Neural progenitor cell (in vitro differentiated cells): ENCODE measurements around the gene SEC22A. TPM values are rescaled to one million over a fixed set of nuclear protein-coding genes. Genes with fewer than 3 reads are reported as not detected.

ENCODE experiments used
- DNase-seq: peaks from one replicate; pipeline ENCODE4 v3.0.0-alpha.2; 2016; ENCODE audit warnings: low spot score
- H2AFZ ChIP-seq: fragments of 200-600 bp; sonication (generic); replicated peaks from 2 replicates; pipeline ENCODE4 v1.6.1; 2016; ENCODE audit warnings: antibody characterized with exemption
- H3F3A ChIP-seq: fragments of 200-600 bp; sonication (generic); 2 replicates; pipeline ENCODE4 v1.6.1; 2016; ENCODE audit warnings: antibody characterized with exemption, low read depth
- H3K27ac ChIP-seq: fragments of 200-600 bp; sonication (generic); 2 replicates; pipeline ENCODE4 v1.5.1; 2016; ENCODE audit warnings: mild to moderate bottlenecking
- H3K27me3 ChIP-seq: fragments of 200-600 bp; sonication (generic); 2 replicates; pipeline ENCODE4 v1.6.1; 2016; ENCODE audit warnings: mild to moderate bottlenecking, moderate library complexity
- H3K36me3 ChIP-seq: fragments of 200-600 bp; sonication (generic); 2 replicates; pipeline ENCODE4 v1.5.1; 2016
- H3K4me1 ChIP-seq: fragments of 200-600 bp; sonication (generic); 2 replicates; pipeline ENCODE4 v1.6.1; 2016; ENCODE audit warnings: mixed run types
- H3K4me2 ChIP-seq: fragments of 200-600 bp; sonication (generic); 2 replicates; pipeline ENCODE4 v1.6.1; 2016
- H3K4me3 ChIP-seq: fragments of 200-600 bp; sonication (generic); 2 replicates; pipeline ENCODE4 v1.5.1; 2016
- H3K79me2 ChIP-seq: fragments of 200-600 bp; sonication (generic); 2 replicates; pipeline ENCODE4 v1.6.1; 2016; ENCODE audit warnings: low read depth
- H3K9ac ChIP-seq: fragments of 200-600 bp; sonication (generic); 2 replicates; pipeline ENCODE4 v1.6.1; 2016
- H3K9me3 ChIP-seq: fragments of 200-600 bp; sonication (generic); 2 replicates; pipeline ENCODE4 v1.5.1; 2016; ENCODE audit warnings: low read depth
- H4K20me1 ChIP-seq: fragments of 200-600 bp; sonication (generic); 2 replicates; pipeline ENCODE4 v1.6.1; 2016; ENCODE audit warnings: low read depth
- H3K27ac Mint-ChIP-seq: 3 replicates; pipeline ENCODE4 v1.8.0; 2021; ENCODE audit warnings: mixed read lengths
- H3K27me3 Mint-ChIP-seq: 2 replicates; pipeline ENCODE4 v1.8.0; 2022; ENCODE audit warnings: low read depth, mild to moderate bottlenecking, inconsistent platforms, moderate library complexity, mixed read lengths; ENCODE audit not compliant: insufficient read depth
- H3K36me3 Mint-ChIP-seq: 3 replicates; pipeline ENCODE4 v1.8.0; 2021; ENCODE audit warnings: mixed read lengths
- H3K4me1 Mint-ChIP-seq: 3 replicates; pipeline ENCODE4 v1.8.0; 2021; ENCODE audit warnings: mixed read lengths
- H3K4me3 Mint-ChIP-seq: 3 replicates; pipeline ENCODE4 v1.8.0; 2021; ENCODE audit warnings: mild to moderate bottlenecking, moderate library complexity, mixed read lengths
- H3K9me3 Mint-ChIP-seq: 3 replicates; pipeline ENCODE4 v1.8.0; 2020; ENCODE audit warnings: mixed read lengths
- CTCF ChIP-seq: fragments of 200-600 bp; sonication (generic); IDR thresholded peaks from 2 replicates; pipeline ENCODE4 v1.5.1; 2017; ENCODE audit warnings: antibody characterized with exemption, mild to moderate bottlenecking
- EZH2 ChIP-seq: fragments of 200-600 bp; sonication (generic); IDR thresholded peaks from 2 replicates; pipeline ENCODE4 v1.6.1; 2017; ENCODE audit warnings: antibody characterized with exemption, mild to moderate bottlenecking, moderate library complexity
- EZH2phosphoT487 ChIP-seq: fragments of 200-600 bp; sonication (generic); IDR thresholded peaks from 2 replicates; pipeline ENCODE4 v1.6.1; 2017; ENCODE audit warnings: antibody characterized with exemption
- total RNA-seq: library from RNA; depleted of rRNA; stranded (reverse); fragments of >200 nt; gene quantifications from 2 replicates; pipeline ENCODE4 v1.2.3, GENCODE V29; 2015; ENCODE audit warnings: low replicate concordance

SEC22A gene
- total RNA-seq, 1 donor from 2014 or later, result 26.4 TPM

- Histone ChIP-seq H3K9me3 (no peaks in the 10 kb centered on the region), H3F3A (peaks cover 16% of the 10 kb centered on the region), H3K4me2 (no peak overlapping the region), H3K4me1 (peaks cover 45% of the 10 kb centered on the region), H3K36me3 (no peaks in the 10 kb centered on the region), H2AFZ (no peak overlapping the region), H3K27ac (no peak overlapping the region), H3K79me2 (no peaks in the 10 kb centered on the region), H3K9ac (no peak overlapping the region), H3K27me3 (no peaks in the 10 kb centered on the region), H3K4me3 (no peak overlapping the region), H4K20me1 (peaks cover 16% of the 10 kb centered on the region)
- TF ChIP-seq CTCF (no peak), EZH2 (no peak), EZH2phosphoT487 (no peak)
- peak overlapping the region; percentile 6 for H3K4me3 Mint-ChIP-seq
- H3K27me3 Mint-ChIP-seq, result peaks cover 6% of the 10 kb centered on the region
- peaks cover 41% of the 10 kb centered on the region for H3K4me1 Mint-ChIP-seq
- no peak for DNase-seq
- no peaks in the 10 kb centered on the region for H3K9me3 Mint-ChIP-seq
- peaks cover 18% of the 10 kb centered on the region for H3K36me3 Mint-ChIP-seq
- no peak overlapping the region for H3K27ac Mint-ChIP-seq
Measured at GRCh38 chr3:123157209-123157597, 44.5 kb upstream of the SEC22A start.

GRCh38 chr3:123157598-123158287 is 44.0 kb upstream of the SEC22A start:
- no peaks in the 10 kb centered on the region for H3K9me3 ChIP-seq
- H3K9ac ChIP-seq, result no peak overlapping the region
- peak overlapping the region; percentile 88 for H3K27ac Mint-ChIP-seq
- peaks cover 43% of the 10 kb centered on the region for H3K4me1 ChIP-seq
- peaks cover 16% of the 10 kb centered on the region for H3F3A ChIP-seq
- no peak overlapping the region for H2AFZ ChIP-seq
- no peaks in the 10 kb centered on the region for H3K79me2 ChIP-seq
- H3K36me3 ChIP-seq, result no peaks in the 10 kb centered on the region
- no peak overlapping the region for H3K4me3 ChIP-seq
- H3K4me3 Mint-ChIP-seq, result no peak overlapping the region
- peaks cover 18% of the 10 kb centered on the region for H3K36me3 Mint-ChIP-seq
- TF ChIP-seq CTCF, result no peak
- TF ChIP-seq EZH2, result no peak
- TF ChIP-seq EZH2phosphoT487, result no peak
- peaks cover 6% of the 10 kb centered on the region for H3K27me3 Mint-ChIP-seq
- no peak for DNase-seq
- H3K9me3 Mint-ChIP-seq, result no peaks in the 10 kb centered on the region
- peaks cover 36% of the 10 kb centered on the region for H3K4me1 Mint-ChIP-seq
- no peak overlapping the region for H3K4me2 ChIP-seq
- no peak overlapping the region for H3K27ac ChIP-seq
- H4K20me1 ChIP-seq, result peaks cover 16% of the 10 kb centered on the region
- no peaks in the 10 kb centered on the region for H3K27me3 ChIP-seq

GRCh38 chr3:123158330-123158729 is 43.4 kb upstream of the SEC22A start:
- Mint-ChIP-seq H3K9me3 (no peaks in the 10 kb centered on the region), H3K36me3 (peaks cover 23% of the 10 kb centered on the region), H3K4me1 (peaks cover 32% of the 10 kb centered on the region), H3K27ac (peak overlapping the region; percentile 88), H3K4me3 (no peak overlapping the region), H3K27me3 (peaks cover 6% of the 10 kb centered on the region)
- Histone ChIP-seq H3K4me3 (no peak overlapping the region), H3F3A (peaks cover 11% of the 10 kb centered on the region), H4K20me1 (peaks cover 15% of the 10 kb centered on the region), H3K4me1 (peaks cover 37% of the 10 kb centered on the region), H3K27me3 (no peaks in the 10 kb centered on the region), H3K4me2 (no peak overlapping the region), H3K9ac (no peak overlapping the region), H3K79me2 (no peaks in the 10 kb centered on the region), H2AFZ (no peak overlapping the region), H3K27ac (no peak overlapping the region), H3K36me3 (no peaks in the 10 kb centered on the region), H3K9me3 (no peaks in the 10 kb centered on the region)
- TF ChIP-seq EZH2 (no peak), CTCF (no peak), EZH2phosphoT487 (no peak)
- no peak for DNase-seq
